GM21526 (cell line): ENCODE measurements around the gene CTSA.
"Not testable (repeated sequence)": the region's sequence is repeated elsewhere in the genome, so short reads cannot be mapped to it uniquely, and the experiment has no call there.

Source experiments
- ATAC-seq: cut with Tn5 transposase; IDR thresholded peaks from one replicate; pipeline ENCODE4 v1.9.1; 2021; ENCODE audit warnings: moderate library complexity; ENCODE audit not compliant: unreplicated experiment, low FRiP score

CTSA gene

DNA sequence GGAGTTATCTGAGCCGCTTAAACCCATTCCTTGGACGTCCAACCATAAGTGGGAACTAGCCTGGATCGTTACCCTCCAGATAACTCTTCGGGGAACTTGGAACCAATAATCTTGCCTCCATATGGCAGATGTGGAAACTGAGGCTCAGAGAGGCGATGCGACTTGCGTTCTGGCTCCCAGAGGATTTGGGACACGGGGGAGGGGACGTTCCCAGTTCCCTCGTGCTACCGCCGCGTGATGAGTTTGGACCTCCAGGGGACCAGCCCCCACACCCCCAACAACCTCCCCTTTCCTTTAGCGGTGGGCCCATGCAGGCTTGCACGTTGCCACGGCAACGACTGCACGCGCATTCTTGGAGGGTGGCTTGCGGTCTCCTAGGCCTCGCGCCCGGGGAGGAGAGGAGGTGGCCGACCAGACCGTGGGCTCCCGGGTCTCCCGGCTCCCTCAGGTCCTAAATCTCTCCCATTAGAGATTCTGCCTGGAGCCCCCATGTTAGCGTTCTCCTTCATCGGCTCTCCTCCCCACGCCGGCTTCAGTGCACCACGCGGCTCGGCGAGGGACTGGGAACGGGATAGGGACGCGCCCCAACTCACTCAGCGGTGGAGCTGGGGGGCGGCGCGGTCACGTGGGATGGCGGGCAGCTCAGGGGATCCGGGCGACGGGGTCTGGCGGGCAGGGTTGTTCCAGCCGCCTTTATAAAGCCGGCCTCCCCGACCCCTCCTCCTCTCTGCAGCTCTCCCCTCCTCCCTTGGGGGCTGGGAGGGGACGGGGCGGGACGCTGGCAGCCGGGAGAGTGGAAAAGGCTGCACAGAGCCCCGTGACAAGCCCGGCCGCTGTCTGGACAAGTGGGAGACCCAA, 20.6 kb downstream of the CTSA start, which contains the start of gene PLTP:
PLTP (minus strand) TSS at position 670 of the 858 bp plus-strand sequence. CDS start 703 bp downstream, outside the sequence.
- ATAC-seq: no peak

DNA sequence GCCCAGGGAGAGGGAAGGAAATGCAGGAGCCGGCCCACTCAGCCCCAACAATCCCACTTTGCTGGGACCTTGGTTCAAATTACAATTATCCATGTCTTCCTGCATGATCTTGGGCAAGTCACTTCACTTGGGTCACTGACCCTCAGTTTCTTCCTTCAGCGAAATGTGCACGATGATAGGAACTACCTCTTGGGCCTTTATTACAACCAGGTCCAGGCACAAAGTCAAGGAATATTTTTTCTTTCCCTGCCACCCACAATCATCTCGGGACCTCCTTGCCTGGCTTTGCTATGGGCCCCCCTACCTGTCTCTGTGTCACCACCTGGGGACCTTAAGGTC, 21.2 kb downstream of the CTSA start:
- ATAC-seq: no peak

DNA sequence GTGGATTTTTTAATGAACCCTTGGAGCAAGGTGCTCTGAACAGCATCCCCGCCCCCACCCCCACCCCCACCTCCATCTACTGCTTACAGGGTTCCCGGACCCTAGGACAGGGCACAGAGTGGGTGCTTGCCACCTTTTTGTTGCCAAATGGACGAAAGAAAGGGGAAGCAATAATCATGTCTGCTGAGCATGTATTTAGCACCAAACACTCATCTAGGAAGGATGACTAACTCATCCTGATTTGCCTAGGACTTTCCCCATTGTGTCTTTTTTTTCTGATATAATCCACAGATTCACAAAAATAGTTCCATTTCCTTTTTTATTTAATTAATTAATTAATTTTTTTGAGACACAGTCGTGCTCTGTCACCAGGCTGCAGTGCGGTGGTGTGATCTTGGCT, 22.0 kb downstream of the CTSA start:
- no peak for ATAC-seq

DNA sequence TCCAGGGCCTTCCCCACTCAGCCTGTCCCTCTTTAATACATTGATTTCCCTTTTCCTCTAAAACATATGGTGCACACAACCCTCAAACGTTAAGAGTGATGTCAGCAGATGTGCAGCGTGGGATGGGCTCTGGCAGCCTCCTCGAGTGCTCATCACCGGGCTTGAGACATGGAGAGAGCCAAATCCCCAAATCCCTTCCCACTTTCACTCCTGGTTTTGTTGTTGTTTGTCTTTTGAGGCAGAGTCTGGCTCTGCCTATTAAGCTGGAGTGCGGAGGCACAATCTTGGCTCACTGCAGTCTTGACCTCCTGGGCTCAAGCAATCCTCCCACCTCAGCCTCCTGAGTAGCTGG, 26.6 kb downstream of the CTSA start:
- ATAC-seq: no peak

DNA sequence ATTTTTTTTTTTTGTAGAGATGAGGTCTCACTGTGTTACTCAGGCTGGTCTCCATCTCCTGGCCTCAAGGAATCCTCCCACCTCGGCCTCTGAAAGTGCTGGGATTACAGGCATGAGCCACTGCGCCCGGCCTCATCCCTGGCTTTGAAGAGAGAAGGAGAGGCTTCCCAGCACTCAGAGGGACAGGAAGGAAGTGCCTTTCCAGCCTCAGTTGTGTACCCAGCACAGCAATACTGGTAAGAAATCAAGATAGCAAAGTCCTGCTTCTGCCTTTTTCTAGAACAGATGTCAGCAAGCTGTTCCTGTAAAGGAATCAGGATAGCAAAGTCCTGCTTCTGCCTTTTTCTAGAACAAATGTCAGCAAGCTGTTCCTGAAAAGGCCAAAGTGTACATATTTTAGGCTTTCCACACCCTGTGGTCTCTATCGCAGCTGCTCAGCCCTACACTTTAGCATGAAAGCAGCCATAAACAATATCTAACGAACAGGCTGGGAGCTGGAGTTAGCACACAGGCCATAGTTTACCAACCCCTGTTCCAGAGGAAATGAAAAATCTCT, 27.1 kb downstream of the CTSA start:
- ATAC-seq: no peak

DNA sequence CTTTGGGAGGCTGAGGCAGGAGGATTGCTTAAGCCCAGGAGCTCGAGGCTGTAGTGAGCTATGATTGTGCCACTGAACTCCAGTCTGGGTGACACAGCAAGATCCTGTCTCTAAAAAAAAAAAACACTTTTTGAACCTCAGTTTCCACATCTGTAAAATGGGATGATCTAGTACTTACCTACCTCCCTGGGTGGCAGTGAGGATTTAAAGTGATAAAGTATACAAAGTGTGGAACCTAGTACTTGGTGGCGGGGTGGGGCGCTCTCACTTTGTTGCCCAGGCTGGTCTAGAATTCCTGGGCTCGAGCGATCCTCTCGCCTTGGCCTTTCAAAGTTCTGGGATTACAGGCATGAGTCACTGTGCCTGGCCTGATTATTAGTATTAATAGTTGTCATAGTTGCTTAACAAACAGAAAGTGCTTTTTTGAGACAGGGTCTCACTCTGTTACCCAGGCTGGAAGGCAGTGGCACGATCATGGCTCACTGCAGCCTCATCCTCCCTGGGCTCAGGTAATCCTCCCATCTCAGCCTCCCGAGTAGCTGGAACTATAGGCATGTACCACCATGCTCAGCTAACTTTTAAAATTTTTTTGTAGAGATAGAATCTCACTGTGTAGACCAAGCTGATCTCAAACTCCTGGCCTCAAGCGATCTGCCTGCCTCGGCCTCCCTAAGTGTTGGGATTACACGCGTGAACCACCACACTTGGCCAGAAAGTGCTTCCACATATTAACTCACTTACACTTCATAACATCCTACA, 27.8 kb downstream of the CTSA start:
- no peak for ATAC-seq

DNA sequence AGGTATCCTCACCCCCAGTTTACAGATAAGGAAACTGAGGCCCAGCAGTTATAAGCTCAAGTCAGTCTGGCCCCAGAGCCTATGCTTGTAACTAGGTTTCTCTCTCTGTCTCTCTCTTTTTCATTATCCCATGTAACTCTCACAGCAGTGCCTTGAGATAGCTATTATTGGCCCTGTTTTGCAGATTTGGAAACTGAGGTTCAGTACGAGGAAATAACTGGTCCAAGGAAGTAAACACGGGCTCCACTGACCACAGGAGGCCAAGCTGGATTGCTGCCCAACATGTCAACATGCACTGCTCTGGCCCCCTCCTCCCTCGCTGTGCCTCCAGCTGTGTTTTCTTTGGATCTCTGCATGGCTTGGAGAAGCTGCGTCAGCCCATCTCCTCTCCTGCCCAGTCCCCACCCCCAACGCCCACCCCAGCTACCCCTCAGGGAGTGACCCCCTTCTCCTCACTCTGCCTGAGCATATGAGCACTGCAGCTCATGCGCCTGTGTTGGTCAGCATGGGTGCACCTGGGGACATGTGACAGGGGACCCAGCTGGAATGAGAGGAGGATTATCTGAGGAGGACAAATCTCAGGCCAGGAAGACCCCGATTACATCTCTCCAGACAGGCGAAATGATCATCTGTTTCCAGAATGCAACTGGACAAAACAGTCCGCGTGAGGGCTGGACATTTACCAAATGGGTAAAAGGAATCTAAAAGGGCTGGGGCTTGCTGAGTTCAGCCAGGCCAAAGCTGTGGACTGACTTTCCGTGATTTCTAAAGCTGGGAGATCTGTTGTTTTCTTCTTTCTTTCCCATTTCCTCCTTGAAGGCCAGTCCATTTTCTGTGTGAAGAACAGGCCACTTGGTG, 28.6 kb downstream of the CTSA start:
- ATAC-seq: no peak

DNA sequence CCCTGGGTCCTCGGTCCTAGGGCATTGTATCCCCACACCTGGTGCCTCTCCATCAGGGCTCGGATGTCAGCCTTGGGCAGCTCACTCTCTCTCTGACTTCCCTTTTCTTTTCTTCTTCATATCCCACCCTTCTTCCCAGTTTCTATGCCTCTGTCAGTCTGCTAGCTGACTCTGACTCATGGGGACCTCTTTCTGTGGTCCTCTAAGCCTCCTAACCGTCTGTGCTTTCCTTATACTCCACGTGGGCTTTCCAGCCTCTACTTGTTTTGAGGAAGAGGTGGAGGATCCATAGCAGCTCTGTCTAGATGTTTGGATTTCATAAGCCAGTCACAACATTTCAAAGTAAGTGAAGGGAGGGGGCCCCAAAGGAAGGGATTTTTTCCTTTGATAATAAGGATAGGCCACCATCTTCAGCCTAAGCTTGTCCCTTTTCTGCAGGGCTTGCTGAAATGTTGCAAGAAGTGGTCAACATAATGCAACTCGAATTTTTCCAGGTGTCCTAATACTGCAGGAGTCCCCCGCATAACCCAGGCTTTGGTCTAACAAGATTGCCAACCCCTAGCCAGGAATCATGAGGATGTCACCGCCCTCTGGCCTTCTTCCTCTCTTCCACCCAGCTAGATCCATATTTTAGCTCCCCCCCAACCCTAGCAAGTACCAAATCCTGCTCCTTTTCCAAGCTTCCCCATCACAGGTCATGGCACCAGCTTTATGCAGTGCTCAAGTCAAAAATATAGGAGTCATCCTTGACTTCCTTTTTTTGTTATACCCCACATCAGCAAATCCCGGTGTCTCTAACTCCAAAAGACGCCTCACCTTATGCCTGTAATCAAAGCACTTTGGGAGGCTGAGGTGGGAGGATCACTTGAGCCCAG, 29.6 kb downstream of the CTSA start:
- ATAC-seq: no peak

DNA sequence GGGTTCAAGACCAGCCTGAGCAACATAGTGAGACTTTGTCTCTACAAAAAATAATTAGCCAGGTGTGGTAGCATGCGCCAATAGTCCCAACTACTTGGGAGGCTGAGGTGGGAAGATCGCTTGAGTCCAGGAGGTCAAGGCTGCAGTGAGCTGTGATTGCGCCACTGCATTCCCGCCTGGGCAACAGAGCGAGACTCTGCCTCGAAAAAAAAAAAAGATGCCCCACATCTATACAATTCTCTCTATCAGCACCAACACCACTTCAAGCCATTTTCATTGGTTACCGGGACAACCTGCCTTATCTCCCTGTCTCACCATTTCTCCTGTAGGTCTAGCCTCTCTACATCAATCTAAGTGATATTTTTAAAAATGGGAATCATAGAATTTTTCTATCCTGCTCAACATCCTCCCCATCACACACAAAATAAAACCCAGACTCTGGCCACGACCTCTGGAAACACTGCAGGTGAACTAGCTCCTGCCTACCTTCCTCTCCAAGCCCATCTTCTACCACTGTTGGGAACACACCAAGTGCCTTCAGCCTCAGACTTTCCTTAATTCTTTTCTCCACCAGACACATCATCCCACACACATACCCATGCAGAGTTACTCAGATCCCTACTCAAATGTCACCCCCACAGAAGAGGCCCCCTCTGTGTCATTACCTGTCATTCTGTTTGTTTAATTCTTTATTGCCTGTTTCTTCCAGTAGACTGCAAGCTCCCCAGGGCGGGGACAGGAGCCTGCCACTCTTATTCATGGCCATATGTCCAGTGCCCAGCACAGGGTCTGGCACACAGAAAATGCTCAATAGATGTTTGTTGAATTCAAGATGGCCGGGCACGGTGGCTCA, 30.4 kb downstream of the CTSA start:
- no peak for ATAC-seq

DNA sequence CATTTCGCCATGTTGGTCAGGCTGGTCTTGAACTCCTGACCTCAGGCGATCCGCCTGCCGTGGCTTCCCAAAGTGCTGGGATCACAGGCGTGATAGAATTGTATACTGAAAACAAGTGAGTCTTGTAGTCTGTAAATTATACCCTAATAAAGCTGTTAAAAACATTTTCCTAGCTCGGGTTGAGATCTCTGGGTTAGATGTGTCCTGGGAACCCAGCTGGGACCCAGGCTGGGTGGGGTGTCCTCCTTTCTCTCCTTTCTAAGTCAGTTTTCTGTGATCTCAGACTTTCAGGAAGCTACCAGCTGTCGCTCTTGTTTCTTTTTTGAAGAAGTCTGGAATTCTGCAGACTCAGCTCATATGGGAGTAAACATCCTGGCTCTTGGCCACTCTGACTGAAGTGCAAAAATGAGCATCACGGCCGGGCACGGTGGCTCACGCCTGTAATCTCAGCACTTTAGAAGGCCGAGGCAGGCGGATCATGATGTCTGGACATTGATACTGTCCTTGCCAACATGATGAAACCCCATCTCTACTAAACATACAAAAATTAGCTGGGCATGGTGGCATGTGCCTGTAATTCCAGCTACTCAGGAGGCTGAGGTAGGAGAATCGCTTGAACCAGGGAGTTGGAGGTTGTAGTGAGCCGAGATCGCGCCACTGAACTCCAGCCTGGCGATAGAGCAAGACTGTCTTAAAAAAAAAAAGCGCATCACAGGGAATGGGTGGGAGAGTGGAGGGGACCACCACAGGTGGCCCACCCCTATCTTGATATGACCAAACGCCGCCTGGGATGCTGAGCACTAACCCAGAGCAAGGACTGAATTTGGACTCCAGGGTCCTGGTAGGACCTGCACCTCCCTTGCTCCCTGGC, 33.5 kb downstream of the CTSA start:
- no peak for ATAC-seq

DNA sequence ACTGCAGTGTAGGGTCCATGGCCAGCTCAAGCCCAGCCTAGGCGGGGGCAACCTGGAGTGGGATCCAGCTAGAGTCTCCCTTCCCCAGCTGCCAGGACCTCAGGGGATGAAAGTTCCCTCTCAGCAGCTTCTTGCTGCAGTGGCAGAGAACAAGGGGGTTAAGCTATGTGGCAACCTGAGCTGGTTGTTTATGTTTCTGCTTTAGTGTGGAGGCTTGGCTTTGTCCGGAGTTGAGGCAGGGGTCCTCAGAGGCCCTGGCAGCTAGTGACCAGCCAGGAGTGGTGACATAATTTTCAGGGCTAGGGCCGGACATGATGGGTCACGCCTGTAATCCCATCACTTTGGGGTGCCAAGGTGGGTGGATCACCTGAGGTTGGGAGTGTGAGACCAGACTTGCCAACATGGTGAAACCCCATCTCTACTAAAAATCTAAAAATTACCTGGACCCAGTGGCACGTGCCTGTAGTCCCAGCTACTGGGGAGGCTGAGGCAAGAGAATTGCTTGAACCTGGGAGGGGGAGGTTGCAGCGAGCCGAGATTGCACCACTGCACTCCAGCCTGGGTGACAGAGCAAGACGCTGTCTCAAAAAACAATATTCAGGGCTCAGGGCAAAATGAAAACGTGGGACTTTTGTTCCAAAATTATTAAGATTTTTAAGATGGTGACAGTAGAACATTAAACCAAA, 34.8 kb downstream of the CTSA start:
- no peak for ATAC-seq

DNA sequence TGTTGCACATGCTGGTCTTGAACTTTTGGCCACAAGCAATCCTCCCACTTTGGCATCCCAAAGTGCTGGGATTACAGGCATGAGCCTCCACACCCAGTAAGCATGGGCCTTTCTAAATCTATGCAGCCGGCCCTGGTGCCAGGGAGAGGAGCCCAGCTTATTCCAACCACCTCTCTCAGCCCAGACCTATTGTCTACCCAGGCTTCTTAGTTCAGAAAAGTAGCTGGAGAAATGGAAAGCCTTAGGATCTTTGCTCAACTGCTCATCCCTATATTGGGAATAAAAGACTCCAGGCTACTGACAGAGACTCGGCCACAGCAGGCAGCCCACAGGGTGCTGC, 35.6 kb downstream of the CTSA start:
- ATAC-seq: no peak

DNA sequence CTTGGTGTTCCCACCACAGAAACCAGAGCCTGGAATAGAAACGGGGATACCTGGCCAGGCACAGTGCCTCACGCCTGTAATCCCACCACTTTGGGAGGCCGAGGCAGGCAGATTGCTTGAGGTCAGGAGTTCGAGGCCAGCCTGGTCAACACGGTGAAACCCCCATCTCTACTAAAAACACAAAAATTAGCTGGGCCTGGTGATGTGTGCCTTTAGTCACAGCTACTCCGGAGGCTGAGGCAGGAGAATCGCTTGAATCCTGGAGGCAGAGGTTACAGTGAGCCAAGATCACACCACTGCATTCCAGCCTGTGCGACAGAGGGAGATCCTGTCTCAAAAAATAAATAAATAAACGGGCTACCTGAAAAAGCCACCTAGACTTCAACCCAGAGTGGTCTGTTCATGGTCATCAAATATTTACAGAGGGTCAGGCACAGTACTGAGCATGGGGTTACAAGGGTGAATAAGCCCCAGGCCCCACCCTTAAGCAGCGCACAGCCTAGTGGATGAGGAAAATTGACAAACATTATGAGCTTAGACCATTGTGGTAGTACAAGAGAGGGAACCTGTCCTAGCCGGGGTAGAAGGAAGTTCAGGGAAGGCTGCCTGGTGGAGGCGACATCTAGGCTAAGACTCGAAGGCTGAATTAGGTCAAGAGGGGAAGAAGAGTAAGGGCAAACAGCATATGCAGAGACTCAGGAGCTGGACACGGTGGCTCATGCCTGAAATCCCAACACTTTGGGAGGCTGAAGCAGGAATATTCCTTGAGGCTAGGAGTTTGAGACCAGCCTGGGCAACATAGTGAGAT, 36.1 kb downstream of the CTSA start:
- no peak for ATAC-seq

DNA sequence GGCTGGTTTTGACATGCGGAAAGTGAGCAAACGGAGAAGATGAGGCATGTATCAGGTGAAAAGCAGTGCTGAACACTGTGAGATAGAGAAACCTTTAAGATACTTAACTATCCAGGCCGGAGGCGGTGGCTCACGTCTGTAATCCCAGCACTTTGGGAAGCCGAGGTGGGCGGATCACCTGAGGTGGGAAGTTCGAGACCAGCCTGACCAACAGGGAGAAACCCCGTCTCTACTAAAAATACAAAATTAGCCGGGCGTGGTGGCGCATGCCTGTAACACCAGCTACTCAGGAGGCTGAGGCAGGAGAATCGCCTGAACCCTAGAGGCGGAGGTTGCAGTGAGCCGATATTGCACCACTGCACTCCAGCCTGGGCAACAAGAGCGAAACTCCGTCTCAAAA, 40.5 kb downstream of the CTSA start:
- not testable (repeated sequence) for ATAC-seq

DNA sequence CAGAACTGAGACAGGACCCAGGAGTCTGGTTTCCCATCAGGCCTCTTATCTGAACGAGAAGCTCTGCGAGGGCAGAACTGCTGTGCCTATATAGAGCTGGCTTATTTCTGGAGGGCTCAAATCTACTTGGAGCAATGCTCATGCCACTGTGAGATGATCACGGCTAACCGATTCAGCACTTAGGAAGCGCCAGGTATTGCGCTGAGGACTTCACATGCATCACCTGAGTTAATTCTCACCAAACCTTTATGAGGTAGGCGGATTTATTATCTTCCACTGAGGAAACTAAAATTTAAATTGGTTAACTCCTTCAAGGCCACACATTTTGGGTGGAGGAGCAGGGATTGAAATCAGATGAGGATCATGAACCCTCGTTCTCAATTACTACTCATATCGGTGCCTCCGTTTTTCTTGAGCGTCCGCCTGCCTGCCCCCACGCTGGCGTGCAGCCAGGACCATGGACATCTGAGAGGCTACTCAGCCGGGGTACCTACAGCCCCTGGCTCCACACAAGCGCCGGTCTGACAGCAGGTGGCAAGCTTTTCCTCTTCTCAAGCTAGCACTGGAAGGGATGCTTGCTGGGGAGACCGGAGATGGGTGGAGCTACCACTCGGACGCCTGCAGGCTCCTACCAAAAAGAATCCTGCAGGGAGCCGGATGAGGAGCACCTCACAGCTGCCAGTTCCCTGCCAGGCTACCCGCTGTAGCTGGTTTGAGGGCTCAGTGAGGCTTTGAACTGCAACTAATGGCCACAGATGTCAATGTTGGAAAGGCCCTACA, 42.3 kb downstream of the CTSA start:
- no peak for ATAC-seq

DNA sequence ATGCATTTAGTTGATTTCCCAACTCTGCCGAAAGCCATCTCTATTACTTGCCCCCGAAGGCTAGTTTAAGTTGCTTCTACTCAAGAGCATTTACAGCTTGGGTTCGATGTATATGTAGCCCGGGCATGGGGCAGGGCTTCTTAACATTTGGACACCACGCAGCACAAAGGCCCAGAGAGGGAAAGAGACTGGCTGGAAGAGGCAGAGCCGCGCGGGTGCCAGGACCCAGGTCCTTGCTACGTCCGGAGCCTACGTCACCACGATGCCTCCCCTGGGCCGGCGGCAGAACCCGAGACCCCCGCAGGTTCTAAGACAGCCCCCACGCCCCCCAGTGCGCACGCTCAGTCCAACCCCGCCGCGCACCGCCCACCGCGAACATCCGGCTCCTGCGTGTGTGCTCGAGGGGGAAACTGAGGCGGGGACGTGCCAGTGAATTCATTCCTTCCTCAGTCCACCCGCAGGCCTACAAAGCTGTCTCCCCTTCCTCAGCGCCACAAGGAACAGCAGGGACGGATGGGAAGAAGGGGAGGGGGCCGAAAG, 43.0 kb downstream of the CTSA start:
- ATAC-seq: peak; percentile 14
